ENCODE data around the gene EFCAB6.

Gene EFCAB6

DNA sequence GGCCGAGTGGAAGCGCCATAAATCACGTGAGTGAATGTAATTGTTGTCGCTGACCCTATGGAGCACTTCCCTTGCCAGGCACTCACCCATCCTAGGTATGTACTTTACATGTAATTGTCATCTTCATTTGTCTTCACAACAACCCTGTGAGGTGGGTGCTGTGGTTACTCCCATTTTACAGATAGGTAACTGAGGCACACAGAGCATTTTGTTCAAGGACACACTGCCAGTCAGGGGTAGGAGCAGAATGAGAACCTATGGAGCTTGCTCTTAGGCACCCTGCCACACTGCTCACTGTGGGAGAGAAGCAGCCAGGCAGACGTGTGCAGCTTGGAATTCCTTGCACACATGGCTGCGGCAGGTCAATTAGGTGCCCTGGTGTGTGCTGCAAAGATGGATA, 785 bp upstream of the EFCAB6 start:
- DNase-seq (ENCODE audit: low read depth) = no peak
- peak overlapping the region; percentile 78 for H3K4me3 ChIP-seq (ENCODE audit: low read depth, low read length)
- TF ChIP-seq, protein P1, sequence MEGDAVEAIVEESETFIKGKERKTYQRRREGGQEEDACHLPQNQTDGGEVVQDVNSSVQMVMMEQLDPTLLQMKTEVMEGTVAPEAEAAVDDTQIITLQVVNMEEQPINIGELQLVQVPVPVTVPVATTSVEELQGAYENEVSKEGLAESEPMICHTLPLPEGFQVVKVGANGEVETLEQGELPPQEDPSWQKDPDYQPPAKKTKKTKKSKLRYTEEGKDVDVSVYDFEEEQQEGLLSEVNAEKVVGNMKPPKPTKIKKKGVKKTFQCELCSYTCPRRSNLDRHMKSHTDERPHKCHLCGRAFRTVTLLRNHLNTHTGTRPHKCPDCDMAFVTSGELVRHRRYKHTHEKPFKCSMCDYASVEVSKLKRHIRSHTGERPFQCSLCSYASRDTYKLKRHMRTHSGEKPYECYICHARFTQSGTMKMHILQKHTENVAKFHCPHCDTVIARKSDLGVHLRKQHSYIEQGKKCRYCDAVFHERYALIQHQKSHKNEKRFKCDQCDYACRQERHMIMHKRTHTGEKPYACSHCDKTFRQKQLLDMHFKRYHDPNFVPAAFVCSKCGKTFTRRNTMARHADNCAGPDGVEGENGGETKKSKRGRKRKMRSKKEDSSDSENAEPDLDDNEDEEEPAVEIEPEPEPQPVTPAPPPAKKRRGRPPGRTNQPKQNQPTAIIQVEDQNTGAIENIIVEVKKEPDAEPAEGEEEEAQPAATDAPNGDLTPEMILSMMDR (conservative IDR thresholded peaks at IDR 0.05; ENCODE audit: low read depth, low read length) = no peak

DNA sequence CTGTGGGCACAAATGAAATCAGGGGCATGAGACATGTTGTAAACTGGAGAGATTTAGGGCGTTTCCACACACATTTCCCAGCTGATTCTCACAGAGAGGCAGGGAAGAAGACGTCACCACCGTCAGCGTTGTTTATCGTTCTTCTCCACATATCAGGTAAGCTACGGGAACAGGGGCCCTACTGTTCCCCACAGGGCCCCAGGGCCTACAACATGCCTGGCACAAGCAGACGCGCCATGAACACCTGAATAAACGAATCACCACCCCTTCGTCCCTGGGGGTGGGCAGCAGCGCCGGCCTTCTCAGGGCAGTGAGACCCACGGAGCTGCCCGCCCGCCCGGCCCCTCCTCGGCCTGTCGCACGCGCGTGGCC, 342 bp downstream of the EFCAB6 start:
- TF ChIP-seq, protein P1 (conservative IDR thresholded peaks at IDR 0.05; ENCODE audit: low read depth, low read length) = no peak
- DNase-seq (ENCODE audit: low read depth) = peak; percentile 67
- peak overlapping the region; percentile 78 for H3K4me3 ChIP-seq (ENCODE audit: low read depth, low read length)

DNA sequence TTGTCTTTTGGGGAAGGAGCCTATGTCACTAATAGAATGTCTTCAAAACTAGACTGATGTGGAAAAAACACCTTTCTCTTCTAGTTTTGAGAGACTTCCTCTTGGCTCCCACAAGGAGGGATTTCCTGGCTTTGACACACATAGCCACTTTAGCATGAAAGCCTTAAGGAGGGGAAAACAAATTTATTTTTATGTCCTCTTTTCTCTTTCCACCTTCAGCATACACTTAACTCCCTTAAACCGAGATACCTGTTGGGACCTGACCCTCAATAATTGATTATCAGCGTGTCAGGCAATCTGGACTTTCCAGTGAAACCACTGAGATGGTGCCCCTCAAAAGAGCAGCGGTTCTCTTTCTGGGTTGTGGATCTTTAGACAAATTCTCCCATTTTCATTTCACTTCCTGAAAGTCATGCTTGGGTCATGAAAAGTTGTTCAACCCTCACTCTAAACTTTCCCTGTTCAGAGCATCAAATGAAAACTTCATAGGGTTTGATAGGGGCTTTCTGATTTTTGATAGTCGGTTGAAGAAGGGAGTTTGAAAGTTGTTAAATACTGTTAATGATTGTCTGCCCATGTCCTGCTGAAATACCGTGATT, 9.1 kb downstream of the EFCAB6 start:
- TF ChIP-seq, protein P1 (conservative IDR thresholded peaks at IDR 0.05; ENCODE audit: low read depth, low read length) = no peak
- H3K4me3 ChIP-seq (ENCODE audit: low read depth, low read length) = no peak overlapping the region
- no peak for DNase-seq (ENCODE audit: low read depth)

DNA sequence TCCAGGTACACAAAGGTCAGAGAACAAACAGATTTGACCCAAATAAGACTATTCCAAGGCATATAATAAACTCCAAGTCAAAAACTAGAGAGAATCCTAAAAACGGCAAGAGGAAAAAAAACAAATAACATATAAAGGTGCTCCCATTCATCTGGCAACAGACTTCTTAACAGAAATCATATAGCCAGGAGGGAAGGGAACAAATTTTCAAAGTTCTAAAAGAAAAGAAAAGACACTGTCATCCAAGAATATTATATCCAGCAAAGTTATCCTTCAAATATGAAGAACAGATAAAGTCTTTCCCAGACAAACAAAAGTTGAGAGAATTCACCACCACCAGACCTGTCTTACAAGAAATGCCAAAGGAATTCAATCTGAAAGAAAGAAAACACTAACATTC, 11.1 kb downstream of the EFCAB6 start:
- TF ChIP-seq, protein P1 (conservative IDR thresholded peaks at IDR 0.05; ENCODE audit: low read depth, low read length) = no peak
- no peak for DNase-seq (ENCODE audit: low read depth)
- no peak overlapping the region for H3K4me3 ChIP-seq (ENCODE audit: low read depth, low read length)

DNA sequence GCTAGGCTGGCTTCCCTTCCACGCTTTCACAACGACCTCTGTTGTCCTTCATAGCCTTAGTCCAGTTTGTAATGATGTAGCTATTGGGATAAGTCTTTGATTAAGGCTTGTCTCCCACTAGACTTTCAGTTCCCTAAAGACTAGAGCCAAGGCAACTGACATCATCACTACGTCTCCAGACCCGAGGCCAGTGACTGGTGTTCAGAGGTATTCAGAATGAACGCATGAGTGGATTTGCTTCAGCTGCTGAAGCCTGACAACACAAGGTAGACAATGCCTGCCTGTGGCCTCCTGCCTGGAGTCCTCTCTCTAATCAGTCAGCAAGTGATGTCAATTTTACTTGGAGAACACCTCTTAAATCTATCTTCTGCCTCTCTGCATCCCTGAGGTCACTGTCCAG, 13.6 kb downstream of the EFCAB6 start:
- TF ChIP-seq, protein P1 (conservative IDR thresholded peaks at IDR 0.05; ENCODE audit: low read depth, low read length) = no peak
- no peak for DNase-seq (ENCODE audit: low read depth)
- H3K4me3 ChIP-seq (ENCODE audit: low read depth, low read length) = no peak overlapping the region

DNA sequence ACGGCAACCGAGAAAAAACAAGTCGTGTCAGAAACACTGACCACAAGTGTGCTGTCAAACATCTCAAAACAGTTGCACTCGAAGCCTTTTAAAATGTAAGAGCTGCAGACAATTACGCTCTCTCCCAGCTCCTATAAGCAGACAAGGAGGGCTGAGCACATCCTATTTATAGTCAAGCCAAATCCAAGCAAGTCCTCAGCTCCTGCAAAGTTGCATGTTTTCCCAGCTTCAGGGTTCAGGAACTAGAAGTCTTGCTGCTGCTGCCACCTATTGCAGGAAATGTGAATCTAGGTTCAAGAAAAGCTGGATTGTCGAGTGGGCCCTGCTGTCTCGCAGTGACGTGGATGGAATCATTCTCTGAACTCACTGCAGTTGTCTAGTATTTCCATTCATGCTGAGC, 15.5 kb downstream of the EFCAB6 start:
- TF ChIP-seq, protein P1 (conservative IDR thresholded peaks at IDR 0.05; ENCODE audit: low read depth, low read length) = peak; percentile 65
- H3K4me3 ChIP-seq (ENCODE audit: low read depth, low read length) = no peak overlapping the region
- DNase-seq (ENCODE audit: low read depth) = peak; percentile 67

DNA sequence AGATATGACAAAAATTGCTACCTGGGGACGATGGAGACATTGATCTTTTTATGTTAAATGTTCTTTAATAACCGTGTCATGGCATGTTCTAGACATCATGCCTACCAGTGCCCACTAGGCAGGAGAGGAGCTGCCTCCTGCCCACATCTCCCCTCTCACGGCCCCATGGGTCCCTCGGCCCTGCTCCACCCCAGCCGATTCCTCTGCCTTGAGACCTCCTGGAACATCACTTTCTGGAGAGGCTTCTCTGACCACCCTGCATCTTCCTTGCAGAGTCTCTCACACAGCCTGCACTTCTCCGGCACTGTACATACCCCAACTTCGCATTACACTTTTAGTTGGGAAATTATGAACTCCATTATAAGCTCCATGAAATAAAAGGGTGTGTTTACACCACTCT, 16.8 kb downstream of the EFCAB6 start:
- no peak for DNase-seq (ENCODE audit: low read depth)
- H3K4me3 ChIP-seq (ENCODE audit: low read depth, low read length) = no peak overlapping the region
- TF ChIP-seq, protein P1 (conservative IDR thresholded peaks at IDR 0.05; ENCODE audit: low read depth, low read length) = no peak
